ENCODE measurements around the gene ARPC5.

Gene ARPC5

DNA sequence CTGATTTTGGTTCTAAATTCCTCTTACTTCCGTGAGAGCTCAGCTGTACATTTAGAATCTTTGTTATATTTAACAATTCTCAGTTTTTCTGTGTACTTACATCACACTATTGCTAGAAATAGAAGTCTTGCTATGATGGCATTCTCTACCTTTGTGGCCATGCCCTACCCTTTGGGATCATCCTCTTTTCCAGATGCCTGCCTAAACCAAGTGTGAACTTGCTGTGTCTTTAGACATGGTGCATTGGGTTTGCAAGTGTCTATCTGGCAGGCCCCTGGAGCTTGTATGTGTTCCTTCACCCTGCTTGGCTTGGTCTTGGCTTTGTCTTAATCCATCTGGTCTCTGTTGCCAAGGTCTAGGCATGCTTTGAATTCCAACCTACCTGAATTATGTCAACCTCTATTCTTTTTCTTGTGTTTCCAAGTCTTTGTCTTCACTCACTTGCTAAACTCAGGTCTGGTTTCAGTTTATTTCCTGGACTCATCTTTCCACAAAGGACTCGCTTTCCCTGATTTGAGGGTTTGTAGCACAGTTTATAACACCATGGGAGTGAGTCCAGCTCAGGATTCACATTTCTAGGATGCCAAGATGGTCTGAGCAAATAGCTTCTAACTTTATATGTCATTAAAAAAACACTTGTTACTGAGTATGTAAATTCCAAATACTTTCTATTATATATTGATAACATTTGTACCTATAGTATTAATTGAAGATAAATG, 38.2 kb upstream of the ARPC5 start:
- no peak for TF ChIP-seq Cebpa-rat (IDR thresholded peaks at IDR 0.05)
- Histone ChIP-seq H4K20me1 (no peaks in the 10 kb centered on the region), H3K9me3 (peaks cover 25% of the 10 kb centered on the region), H3K27ac (no peak overlapping the region), H3K4me3 (no peak overlapping the region), H3K27me3 (no peaks in the 10 kb centered on the region), H3K4me2 (no peak overlapping the region), H3K9ac (no peak overlapping the region), H3K36me3 (no peaks in the 10 kb centered on the region), H3K4me1 (no peaks in the 10 kb centered on the region)

DNA sequence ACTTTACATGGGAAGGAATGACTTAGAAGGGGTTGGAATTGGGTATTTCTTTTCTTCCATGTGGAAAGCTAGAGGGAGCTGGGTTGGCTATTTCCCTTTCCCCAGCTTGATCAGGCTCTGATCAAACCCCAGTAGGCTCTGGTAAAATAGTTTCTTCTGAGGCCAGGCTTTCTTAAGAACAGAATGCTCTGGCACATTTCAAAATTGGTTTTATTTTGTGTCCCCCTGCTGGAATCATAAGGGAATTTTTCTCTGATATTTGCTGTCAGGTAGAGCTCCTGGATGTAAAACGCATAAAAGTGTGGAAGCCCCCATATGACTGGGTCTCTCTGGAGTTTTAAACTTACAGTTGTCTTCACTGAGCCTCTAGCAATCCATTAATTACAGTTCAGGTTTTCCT, 34.6 kb upstream of the ARPC5 start:
- H4K20me1 ChIP-seq, result no peaks in the 10 kb centered on the region
- TF ChIP-seq Cebpa-rat (IDR thresholded peaks at IDR 0.05), result no peak
- H3K27me3 ChIP-seq, result no peaks in the 10 kb centered on the region
- no peak overlapping the region for H3K9ac ChIP-seq
- no peak overlapping the region for H3K4me3 ChIP-seq
- H3K9me3 ChIP-seq, result peaks cover 25% of the 10 kb centered on the region
- no peaks in the 10 kb centered on the region for H3K36me3 ChIP-seq
- no peak overlapping the region for H3K27ac ChIP-seq
- no peak overlapping the region for H3K4me2 ChIP-seq
- no peaks in the 10 kb centered on the region for H3K4me1 ChIP-seq

DNA sequence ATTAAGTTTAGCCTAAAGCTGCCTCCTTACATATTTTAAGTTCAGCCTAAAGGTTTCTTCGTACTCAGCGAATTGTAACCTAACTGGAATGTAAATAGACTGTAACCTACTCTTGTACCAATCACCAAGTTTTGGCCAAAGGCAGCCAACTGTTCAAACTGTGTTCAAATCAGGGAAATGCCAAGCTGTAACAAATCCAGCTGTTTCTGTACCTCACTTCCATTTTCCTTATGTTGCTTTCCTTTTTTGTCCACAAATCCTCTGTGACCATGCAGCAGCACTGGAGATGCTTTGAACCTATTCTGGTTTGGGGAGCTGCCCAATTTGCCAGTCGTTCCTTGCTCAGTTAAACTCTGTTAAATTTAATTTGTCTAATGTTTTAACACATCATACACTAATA, 20.8 kb upstream of the ARPC5 start:
- Histone ChIP-seq H3K9ac (no peak overlapping the region), H3K36me3 (no peaks in the 10 kb centered on the region), H3K27me3 (no peaks in the 10 kb centered on the region), H3K9me3 (no peaks in the 10 kb centered on the region), H3K4me3 (no peak overlapping the region), H4K20me1 (no peaks in the 10 kb centered on the region), H3K27ac (no peak overlapping the region), H3K4me2 (no peak overlapping the region), H3K4me1 (peaks cover 41% of the 10 kb centered on the region)
- no peak for TF ChIP-seq Cebpa-rat (IDR thresholded peaks at IDR 0.05)

DNA sequence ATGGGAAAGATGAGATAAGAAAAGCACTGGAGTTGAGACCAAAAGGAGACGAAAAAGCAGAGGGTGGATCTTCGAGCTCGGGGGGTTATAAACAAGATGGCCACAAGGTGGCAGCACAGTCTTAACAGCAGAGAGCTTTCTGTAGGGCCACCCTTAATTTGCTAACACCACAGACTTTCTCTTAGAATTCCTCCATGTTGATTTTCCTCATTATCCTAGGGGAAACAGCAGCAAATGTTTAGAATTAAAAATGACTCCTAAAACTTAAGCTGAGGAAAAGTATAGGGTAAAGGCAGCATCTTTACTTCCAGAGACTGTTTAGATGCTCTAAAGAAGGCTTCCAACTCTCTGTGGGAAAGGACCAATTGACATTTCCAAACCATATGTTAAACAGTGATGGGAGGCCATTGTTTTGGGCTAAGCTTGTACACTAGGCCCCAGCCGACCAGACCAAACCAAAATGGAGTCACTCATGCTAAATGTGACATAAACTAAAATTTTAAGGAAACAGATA, 20.0 kb upstream of the ARPC5 start:
- Histone ChIP-seq H3K4me2 (no peak overlapping the region), H3K27ac (no peak overlapping the region), H3K36me3 (no peaks in the 10 kb centered on the region), H4K20me1 (no peaks in the 10 kb centered on the region), H3K9ac (no peak overlapping the region), H3K27me3 (no peaks in the 10 kb centered on the region), H3K4me1 (peaks cover 47% of the 10 kb centered on the region), H3K9me3 (no peaks in the 10 kb centered on the region), H3K4me3 (no peak overlapping the region)
- no peak for TF ChIP-seq Cebpa-rat (IDR thresholded peaks at IDR 0.05)

DNA sequence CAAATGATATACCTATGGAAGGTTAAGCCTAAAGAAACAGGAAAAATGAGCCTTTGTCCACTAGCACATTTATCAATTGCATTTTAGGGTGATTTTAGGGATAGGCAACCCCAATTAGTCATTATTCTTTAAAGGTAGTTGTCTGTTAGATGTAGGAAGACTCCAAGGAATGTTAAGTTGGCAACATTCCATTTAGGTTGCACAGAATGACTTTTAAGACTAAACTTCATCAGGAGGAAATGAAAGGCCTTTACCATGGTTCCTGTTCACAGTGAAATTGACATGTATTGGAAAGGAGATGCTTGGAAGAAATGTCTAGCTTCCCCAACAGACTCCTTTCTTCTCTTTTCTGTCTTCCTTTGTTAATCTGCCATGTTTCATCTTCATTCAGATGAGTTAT, 19.1 kb upstream of the ARPC5 start:
- H3K27me3 ChIP-seq, result no peaks in the 10 kb centered on the region
- no peaks in the 10 kb centered on the region for H3K36me3 ChIP-seq
- no peaks in the 10 kb centered on the region for H3K9me3 ChIP-seq
- H4K20me1 ChIP-seq, result no peaks in the 10 kb centered on the region
- TF ChIP-seq Cebpa-rat (IDR thresholded peaks at IDR 0.05), result no peak
- no peak overlapping the region for H3K27ac ChIP-seq
- H3K4me3 ChIP-seq, result no peak overlapping the region
- peak overlapping the region; percentile 65 for H3K4me2 ChIP-seq
- H3K9ac ChIP-seq, result no peak overlapping the region
- H3K4me1 ChIP-seq, result peaks cover 47% of the 10 kb centered on the region

DNA sequence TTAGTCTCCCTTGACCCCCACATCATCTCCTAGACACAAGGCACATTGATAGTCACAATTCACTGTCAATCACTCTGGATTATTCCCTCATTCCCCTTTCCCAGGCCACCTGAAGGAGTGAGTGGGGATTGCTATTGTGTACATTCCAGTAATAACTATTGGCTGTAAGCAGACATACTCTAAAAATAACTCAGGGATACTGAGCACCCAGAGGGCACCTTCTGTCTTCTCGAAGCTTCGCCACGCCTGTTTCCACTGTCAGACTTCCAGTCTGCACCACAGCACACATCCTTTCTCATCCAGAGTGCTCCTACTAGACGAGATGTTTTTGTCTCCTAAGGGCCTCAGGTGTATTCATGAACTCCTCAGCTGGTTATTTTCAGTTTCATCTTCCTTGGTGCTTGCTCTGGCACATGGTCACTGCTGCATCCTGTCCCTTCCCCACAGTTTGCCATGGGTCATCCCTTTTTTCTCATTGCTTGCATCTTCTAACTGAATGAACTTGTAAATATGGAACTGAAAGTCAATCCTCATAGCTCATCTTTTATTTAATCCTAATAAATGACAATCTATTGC, 18.4 kb upstream of the ARPC5 start:
- no peaks in the 10 kb centered on the region for H3K36me3 ChIP-seq
- H3K27me3 ChIP-seq, result no peaks in the 10 kb centered on the region
- no peaks in the 10 kb centered on the region for H3K9me3 ChIP-seq
- peak overlapping the region; percentile 37; the same call in 1 of the 2 replicates for H3K27ac ChIP-seq
- H3K4me1 ChIP-seq, result peaks cover 47% of the 10 kb centered on the region
- no peak overlapping the region for H3K9ac ChIP-seq
- H3K4me2 ChIP-seq, result peak overlapping the region; percentile 65
- H4K20me1 ChIP-seq, result no peaks in the 10 kb centered on the region
- H3K4me3 ChIP-seq, result no peak overlapping the region
- TF ChIP-seq Cebpa-rat (IDR thresholded peaks at IDR 0.05), result no peak

DNA sequence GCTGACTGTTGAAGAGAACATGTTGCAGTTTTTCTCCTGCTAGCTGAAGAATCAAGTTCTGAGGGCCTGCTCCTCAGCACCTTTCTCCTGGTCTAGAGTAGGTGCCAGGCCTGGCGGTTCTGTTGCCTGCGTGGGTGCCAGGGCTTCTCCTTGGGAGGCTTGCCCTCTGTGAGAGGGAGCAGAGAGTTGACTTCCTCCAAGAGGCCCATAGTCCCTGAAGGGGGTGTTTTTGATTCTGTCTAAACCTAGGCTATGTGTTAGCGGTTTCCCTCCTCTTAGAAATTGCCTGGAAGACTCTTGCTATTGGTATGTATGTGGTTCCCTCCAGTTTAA, 17.8 kb upstream of the ARPC5 start:
- Histone ChIP-seq H3K4me2 (peak overlapping the region; percentile 65), H3K4me3 (no peak overlapping the region), H3K9me3 (no peaks in the 10 kb centered on the region), H4K20me1 (no peaks in the 10 kb centered on the region), H3K9ac (no peak overlapping the region), H3K36me3 (no peaks in the 10 kb centered on the region), H3K27me3 (no peaks in the 10 kb centered on the region), H3K27ac (peak overlapping the region; percentile 37; the same call in 1 of the 2 replicates), H3K4me1 (peaks cover 47% of the 10 kb centered on the region)
- TF ChIP-seq Cebpa-rat (IDR thresholded peaks at IDR 0.05), result no peak

DNA sequence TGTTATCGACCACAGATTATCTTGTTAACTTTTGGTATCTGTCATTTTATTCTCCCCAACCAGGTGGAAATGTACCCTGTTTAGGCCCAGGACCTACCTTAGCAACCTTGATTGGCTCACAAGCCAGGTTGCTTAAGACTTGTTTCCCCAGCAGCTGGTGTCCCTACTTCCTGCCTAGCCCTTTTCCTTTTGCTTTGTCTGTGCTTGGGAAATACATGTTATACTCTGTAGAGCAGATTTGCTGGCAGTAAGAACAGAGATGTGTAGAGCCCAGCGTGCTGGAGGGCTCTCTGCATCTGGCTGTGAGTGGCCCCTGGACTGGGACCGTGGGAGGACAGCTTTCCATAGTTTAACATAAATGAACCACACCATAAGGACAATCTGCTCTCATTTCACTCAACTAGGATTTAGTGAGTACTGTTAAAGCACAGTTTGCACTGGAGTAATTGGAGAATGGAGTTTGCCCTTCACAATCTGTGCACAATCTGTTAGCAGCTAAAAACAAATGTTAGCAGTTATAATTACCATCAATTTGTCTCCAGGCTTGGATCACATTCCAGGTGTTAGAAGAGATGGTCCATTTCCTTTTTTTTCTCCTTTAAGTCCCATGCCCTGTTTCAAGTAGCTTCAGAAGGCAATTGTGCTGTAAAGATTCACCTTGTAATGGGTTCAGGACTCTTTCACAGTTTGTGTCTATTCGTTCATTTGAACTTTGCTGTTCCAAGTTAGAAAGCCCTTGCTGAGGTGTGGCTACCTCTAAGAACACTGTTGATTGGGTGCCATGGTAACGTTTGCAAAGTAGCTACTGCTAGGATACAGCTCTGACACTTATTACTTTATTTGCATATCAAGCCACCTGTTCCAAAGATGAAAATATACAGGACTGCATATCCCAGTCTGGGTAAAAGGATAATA, 17.2 kb upstream of the ARPC5 start, which contains the start of gene APOBEC4:
APOBEC4 (minus strand) TSS at position 770 of the 915 bp plus-strand sequence. CDS start 4,535 bp downstream, outside the sequence.
- Histone ChIP-seq H3K4me3 (no peak within 1 kb of the TSS; the same call in 1 of the 2 replicates), H3K27ac (peak within 1 kb of the TSS; percentile 56; the same call in 1 of the 2 replicates), H3K9me3 (no peaks in the 10 kb centered on the region), H4K20me1 (no peaks in the 10 kb centered on the region), H3K36me3 (no peaks in the 10 kb centered on the region), H3K9ac (no peak within 1 kb of the TSS), H3K4me1 (peaks cover 47% of the 10 kb centered on the region), H3K4me2 (peak within 1 kb of the TSS; percentile 65), H3K27me3 (no peaks in the 10 kb centered on the region)
- TF ChIP-seq Cebpa-rat (IDR thresholded peaks at IDR 0.05), result no peak

DNA sequence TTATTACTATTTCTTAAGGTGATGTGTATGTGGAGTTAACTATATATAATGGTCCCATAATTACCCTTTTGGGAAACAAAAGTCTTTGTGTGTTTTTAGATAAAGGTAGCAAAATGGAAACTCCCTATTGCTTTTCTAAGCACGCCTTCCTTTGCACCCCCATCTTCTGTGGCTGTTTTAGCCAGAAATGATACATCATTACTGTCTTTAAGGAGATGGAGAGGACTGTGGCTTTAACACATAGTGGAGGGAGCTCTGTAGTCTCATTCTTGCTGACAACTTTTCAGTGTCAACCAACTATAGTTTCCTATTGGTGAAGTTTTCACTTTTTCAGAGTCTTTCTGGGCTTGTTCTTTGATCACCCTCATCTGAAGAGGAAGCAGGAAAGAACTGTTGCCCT, 16.5 kb upstream of the ARPC5 start:
- Histone ChIP-seq H3K4me3 (no peak overlapping the region; the same call in 1 of the 2 replicates), H3K27me3 (no peaks in the 10 kb centered on the region), H3K4me2 (peak overlapping the region; percentile 65), H3K9me3 (no peaks in the 10 kb centered on the region), H3K4me1 (peaks cover 47% of the 10 kb centered on the region), H3K9ac (no peak overlapping the region; the same call in 1 of the 2 replicates), H3K36me3 (no peaks in the 10 kb centered on the region), H3K27ac (peak overlapping the region; percentile 38; the same call in 1 of the 2 replicates), H4K20me1 (no peaks in the 10 kb centered on the region)
- TF ChIP-seq Cebpa-rat (IDR thresholded peaks at IDR 0.05), result no peak
